GM18868 (cell line): Measurements from ENCODE around the gene SAPCD2.
"Not testable (repeated sequence)": the region's sequence is repeated elsewhere in the genome, so short reads cannot be mapped to it uniquely, and the experiment has no call there.

Experiments
- ATAC-seq: cut with Tn5 transposase; IDR thresholded peaks from one replicate; pipeline ENCODE4 v1.9.1; 2021; ENCODE audit warnings: mild to moderate bottlenecking, moderate library complexity; ENCODE audit not compliant: unreplicated experiment

The SAPCD2 gene

GRCh38 chr9:137065336-137065967 is 4.9 kb downstream of the SAPCD2 start:
- ATAC-seq: no peak

GRCh38 chr9:137064880-137065164 is 5.5 kb downstream of the SAPCD2 start:
- ATAC-seq: no peak

DNA sequence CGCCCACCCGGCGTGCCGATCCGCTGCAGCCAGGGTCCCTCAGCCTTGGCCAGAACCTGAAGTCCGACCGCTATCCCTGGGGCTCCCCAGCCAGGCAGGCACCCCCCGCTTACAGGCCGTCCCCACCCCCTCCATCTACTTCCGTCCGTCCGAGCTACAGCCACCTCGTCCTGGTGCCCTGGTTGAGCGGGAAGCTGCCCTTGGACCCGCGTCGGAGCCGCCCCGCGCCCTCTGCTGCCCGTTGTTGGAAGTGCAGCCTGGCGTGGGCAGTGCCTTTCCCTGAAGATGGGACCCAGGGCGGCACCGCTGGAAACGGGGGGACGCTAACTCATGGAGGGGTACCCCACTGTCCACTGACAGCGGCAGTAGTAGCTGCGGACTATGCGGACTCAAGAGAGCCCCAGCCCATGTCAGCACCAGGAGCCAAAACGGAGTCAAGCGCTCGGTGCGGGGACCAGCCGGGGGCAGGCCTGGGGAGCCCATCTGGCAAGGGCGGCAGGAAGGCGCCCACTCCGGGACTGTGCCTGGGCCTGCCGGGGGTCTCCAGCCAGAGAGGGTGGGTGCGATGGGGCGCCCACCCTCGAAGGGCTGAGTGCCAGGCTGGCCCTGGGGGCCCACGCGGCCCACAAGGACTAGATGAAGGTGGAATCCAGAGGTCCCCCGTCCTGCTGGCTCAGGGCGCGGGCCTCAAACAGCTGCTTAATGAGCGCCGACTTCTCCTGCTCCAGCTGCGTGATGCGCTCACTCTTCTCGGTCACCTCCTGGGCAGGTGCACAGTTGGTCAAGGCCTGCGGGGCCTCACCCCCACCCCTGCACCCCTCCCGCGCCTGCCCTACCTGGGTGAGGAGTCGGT is 6.1 kb downstream of the SAPCD2 start:
- ATAC-seq: no peak

- ATAC-seq: no peak
Measured at GRCh38 chr9:137063311-137064026, 6.9 kb downstream of the SAPCD2 start.

GRCh38 chr9:137062798-137063197 is 7.6 kb downstream of the SAPCD2 start:
- ATAC-seq: not testable (repeated sequence)

DNA sequence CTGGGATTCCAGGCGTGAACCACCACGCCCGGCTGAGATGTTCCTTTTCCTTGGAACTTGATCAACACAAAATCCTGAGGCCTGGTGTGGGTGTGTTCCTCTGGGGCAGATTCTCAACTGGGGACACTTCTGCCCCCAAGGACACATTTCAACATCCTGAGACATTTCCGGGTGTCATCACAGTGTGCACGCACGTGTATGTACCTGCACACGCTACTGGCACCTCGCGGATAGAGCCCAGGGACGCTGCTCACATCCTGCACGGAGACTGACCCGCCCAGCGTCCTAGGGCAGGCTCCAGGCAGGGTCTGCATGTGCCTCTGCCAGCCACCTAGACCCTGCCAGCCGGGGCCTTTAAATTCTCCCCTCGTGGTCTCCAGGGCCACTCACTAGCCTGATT is 8.0 kb downstream of the SAPCD2 start:
- ATAC-seq: no peak

DNA sequence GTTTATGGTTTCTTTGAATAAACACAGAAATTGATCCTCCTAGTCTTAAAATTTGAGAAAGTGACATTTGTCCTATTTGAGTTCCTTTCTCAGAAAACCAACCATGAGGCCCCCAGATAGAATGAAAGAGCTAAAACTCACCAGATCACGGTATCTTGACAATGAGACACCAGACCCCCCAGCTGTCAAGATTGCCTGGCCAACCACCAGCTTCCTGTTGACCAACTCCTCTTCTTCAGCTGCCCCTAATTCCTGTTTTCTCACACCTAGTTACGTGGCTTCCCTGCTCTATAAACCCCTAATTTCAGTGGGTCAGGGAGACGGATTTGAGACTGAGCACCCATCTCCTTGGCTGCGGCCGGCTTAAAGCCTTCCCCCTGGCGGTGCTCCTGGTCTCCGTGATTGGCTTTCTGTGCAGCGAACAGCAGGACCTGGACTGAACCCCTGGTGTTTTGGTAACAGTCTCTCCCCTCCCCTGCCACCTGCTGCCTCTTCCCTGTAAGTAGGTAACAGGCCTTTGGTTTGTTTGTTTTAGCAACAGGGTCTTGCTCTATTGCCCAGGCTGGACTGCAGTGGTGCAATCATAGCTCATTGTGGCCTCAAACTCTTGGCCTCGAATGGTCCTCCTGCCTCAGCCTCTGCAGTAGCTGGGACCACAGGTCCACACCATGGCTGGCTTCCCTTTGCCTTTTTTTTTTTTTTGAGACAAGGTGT is 11.7 kb downstream of the SAPCD2 start:
- ATAC-seq: no peak

- ATAC-seq: no peak
Measured at GRCh38 chr9:137057545-137057944, 12.8 kb downstream of the SAPCD2 start.

- ATAC-seq: no peak
Measured at GRCh38 chr9:137056739-137057415, 13.5 kb downstream of the SAPCD2 start.

GRCh38 chr9:137055385-137056364 is 14.7 kb downstream of the SAPCD2 start:
- no peak for ATAC-seq

- no peak for ATAC-seq
Measured at GRCh38 chr9:137054932-137055384, 15.4 kb downstream of the SAPCD2 start.

DNA sequence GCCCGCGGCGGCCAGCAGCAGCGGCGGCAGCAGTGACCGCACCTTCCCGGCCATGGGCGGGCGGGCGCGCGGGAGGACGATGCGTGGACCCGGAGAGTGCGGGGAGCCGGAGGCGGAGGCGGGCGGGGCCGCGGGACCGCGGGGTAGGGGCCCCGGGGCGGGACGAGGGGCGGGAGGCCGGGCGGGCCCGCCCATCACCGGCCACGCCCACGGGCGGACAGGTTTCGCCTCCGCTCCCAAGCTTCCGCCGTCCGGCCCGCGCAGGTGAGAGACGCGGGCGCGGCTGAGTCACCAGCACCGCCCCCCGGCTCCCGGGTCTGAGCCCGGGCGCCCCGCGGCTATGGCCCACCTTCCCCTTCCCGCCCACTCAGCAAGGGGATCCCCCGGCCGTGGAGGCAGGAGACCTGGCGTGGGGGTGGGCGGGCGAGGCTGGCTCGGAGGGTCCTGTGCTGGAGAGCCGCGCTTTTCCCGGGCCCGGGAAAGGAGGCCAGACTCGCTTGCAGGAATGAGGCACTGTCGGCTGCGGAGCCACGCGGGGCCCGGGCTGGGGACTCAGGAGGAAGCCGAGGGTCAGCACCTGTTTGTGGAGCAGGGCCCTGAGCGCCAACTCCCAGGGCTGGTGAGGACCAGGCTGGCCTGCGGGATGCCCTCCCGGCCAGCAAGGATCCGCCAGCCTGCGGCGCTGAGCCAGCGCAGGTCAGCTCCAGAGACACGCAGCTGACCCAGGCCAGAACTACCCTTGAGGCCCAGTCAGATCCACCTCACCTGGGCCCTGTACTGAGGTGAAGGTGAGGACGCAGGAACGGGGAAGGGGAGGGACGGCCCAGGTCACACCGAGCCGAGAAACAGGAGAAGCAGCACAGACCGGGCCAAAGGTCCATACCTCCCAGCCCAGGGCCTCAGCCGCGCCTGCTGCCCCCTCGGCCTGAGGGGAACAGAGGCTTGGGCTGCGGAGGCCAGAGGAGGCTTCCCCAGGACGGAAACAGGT is 16.1 kb downstream of the SAPCD2 start, which contains the start of gene ENTPD2:
TSS of gene ENTPD2 (minus strand) at position 118 of the 988 bp plus-strand sequence. CDS start at position 54, 64 bp downstream.
- no peak for ATAC-seq

GRCh38 chr9:137052998-137053943 is 17.1 kb downstream of the SAPCD2 start:
- ATAC-seq: no peak

- ATAC-seq: no peak
Measured at GRCh38 chr9:137052293-137052692, 18.1 kb downstream of the SAPCD2 start.

GRCh38 chr9:137051145-137051724 is 19.1 kb downstream of the SAPCD2 start:
- no peak for ATAC-seq

DNA sequence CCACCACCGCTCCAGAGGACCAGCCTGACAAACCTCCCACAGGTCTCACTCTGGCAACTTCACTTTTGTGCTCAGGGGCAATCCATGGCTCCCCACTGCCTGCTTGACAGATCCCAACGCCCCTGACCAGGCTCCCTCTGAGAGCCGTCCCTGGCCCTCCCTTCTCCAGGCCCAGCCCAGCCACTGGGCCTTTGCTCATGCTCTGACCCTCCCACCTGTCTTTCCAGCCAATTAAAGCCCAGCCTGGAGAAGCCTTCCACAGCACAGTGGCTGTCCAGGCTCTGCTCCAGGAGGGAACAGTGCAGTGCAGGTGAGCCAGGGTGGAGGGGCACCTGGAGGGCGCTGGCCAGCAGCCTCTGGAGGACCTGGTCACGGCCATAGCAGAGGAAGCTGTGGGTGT is 19.8 kb downstream of the SAPCD2 start:
- ATAC-seq: no peak
